ENCODE results near the gene SLC27A1. TPM values are rescaled to one million over a fixed set of nuclear protein-coding genes. Genes with fewer than 3 reads are reported as not detected.

SLC27A1 gene
- polyA plus RNA-seq, 1 of the 3 experiments (the other 2 are of a cell fraction): 15.0 TPM

GRCh38 chr19:17524651-17525050 lies 54.3 kb downstream of the SLC27A1 start (continued):
- TF ChIP-seq, protein P1, sequence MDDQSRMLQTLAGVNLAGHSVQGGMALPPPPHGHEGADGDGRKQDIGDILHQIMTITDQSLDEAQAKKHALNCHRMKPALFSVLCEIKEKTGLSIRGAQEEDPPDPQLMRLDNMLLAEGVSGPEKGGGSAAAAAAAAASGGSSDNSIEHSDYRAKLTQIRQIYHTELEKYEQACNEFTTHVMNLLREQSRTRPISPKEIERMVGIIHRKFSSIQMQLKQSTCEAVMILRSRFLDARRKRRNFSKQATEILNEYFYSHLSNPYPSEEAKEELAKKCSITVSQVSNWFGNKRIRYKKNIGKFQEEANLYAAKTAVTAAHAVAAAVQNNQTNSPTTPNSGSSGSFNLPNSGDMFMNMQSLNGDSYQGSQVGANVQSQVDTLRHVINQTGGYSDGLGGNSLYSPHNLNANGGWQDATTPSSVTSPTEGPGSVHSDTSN (IDR thresholded peaks at IDR 0.05): no peak

DNA sequence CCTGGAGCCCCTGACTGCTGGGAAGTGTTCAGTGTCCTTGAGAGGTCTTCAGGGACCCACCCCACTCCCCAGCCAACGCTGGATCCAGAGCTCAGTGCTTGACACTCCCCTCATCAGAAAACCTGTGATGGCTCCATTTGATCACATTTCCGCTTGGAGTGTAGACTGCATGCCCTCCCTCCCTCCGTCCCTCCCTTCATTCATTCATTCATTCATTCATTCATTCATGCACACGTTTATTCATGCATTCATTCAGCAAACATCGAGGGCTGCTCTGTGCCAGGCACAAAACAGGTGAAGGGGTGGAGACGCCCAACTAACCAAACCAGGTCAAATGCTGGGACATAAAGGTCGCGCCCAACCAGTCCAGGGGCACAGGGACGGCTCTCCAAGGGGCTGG lies 54.8 kb downstream of the SLC27A1 start:
- no peaks in the 10 kb centered on the region for H3K9me3 ChIP-seq
- no peaks in the 10 kb centered on the region for H4K20me1 ChIP-seq (ENCODE audit: insufficient read depth)
- H3K9me2 ChIP-seq: no peaks in the 10 kb centered on the region
- no peak overlapping the region for H3K27ac ChIP-seq (ENCODE audit: low read depth in 2 of 2, low read length in 1 of 2)
- ChIA-PET POLR2A (no interaction called here), CTCF (no interaction called here)
- no peak overlapping the region for H2AFZ ChIP-seq (ENCODE audit: low read depth)
- H3K4me3 ChIP-seq (ENCODE audit: low read depth in 2 of 2, low read length in 1 of 2): no peak overlapping the region
- DNase-seq: no peak
- no peaks in the 10 kb centered on the region for H3K27me3 ChIP-seq (ENCODE audit: insufficient read depth)
- H3K9ac ChIP-seq: no peak overlapping the region
- H3F3A ChIP-seq (replicated peaks; ENCODE audit: insufficient read depth): no peaks in the 10 kb centered on the region
- H3K4me1 ChIP-seq (ENCODE audit: control insufficient read depth in 1 of 2, insufficient read depth in 2 of 2, low read depth in 1 of 2, low read length in 1 of 2): no peaks in the 10 kb centered on the region
- TF ChIP-seq GABPA (IDR thresholded peaks at IDR 0.05; ENCODE audit: low read depth): no peak
- no peak for TF ChIP-seq CTCF (IDR thresholded peaks at IDR 0.05)
- no peak for TF ChIP-seq MXI1 (IDR thresholded peaks at IDR 0.05; ENCODE audit: low read depth, low read length)
- no peak for TF ChIP-seq MEF2A (IDR thresholded peaks at IDR 0.05; ENCODE audit: borderline replicate concordance, low read depth)
- no peak for TF ChIP-seq FOXM1 (IDR thresholded peaks at IDR 0.05; ENCODE audit: low read depth)
- no peak for TF ChIP-seq POLR2AphosphoS5 (IDR thresholded peaks at IDR 0.05; ENCODE audit: low read depth, low read length)
- TF ChIP-seq RAD21 (IDR thresholded peaks at IDR 0.05; ENCODE audit: low read length): no peak
- no peak for TF ChIP-seq ELF1 (IDR thresholded peaks at IDR 0.05)
- TF ChIP-seq CHD2 (IDR thresholded peaks at IDR 0.05; ENCODE audit: low read length, partially characterized antibody): no peak
- no peaks in the 10 kb centered on the region for H3K36me3 ChIP-seq (replicated peaks in 1 of 2; ENCODE audit: control insufficient read depth in 1 of 2, insufficient read depth in 2 of 2, low read length in 1 of 2)
- H3K4me2 ChIP-seq: no peak overlapping the region
- 48% methylated on average over 8 of the region's 9 CpGs for WGBS (ENCODE audit: low lambda C conversion rate)
- no peaks in the 10 kb centered on the region for H3K79me2 ChIP-seq (ENCODE audit: insufficient read depth)

- Histone ChIP-seq H3K36me3 (replicated peaks in 1 of 2; ENCODE audit: control insufficient read depth in 1 of 2, insufficient read depth in 2 of 2, low read length in 1 of 2) (no peaks in the 10 kb centered on the region), H3K9me3 (no peaks in the 10 kb centered on the region), H3K27ac (ENCODE audit: low read depth in 2 of 2, low read length in 1 of 2) (no peak overlapping the region), H3F3A (replicated peaks; ENCODE audit: insufficient read depth) (no peaks in the 10 kb centered on the region), H3K9me2 (no peaks in the 10 kb centered on the region), H3K9ac (no peak overlapping the region), H2AFZ (ENCODE audit: low read depth) (no peak overlapping the region), H3K27me3 (ENCODE audit: insufficient read depth) (no peaks in the 10 kb centered on the region), H3K4me2 (no peak overlapping the region), H3K4me1 (ENCODE audit: control insufficient read depth in 1 of 2, insufficient read depth in 2 of 2, low read depth in 1 of 2, low read length in 1 of 2) (no peaks in the 10 kb centered on the region), H3K4me3 (ENCODE audit: low read depth in 2 of 2, low read length in 1 of 2) (no peak overlapping the region), H3K79me2 (ENCODE audit: insufficient read depth) (no peaks in the 10 kb centered on the region), H4K20me1 (ENCODE audit: insufficient read depth) (no peaks in the 10 kb centered on the region)
- DNase-seq: no peak
- POLR2A ChIA-PET: interaction anchor here (0.6 kb wide), 1 partner anchor 15 kb away, joined by 4 read pairs; the partner anchor contains the start of gene PGLS
- 32% methylated on average over 15 of the region's 16 CpGs for WGBS (ENCODE audit: low lambda C conversion rate)
- CTCF ChIA-PET: interaction anchor here (1.1 to 1.2 kb wide), 2 partner anchors 8 to 12 kb away, joined by 3 read pairs; no protein-coding TSS in a partner anchor
- TF ChIP-seq NFIC (IDR thresholded peaks at IDR 0.05; ENCODE audit: borderline replicate concordance) (no peak), ELF1 (IDR thresholded peaks at IDR 0.05) (no peak), EP300 (IDR thresholded peaks at IDR 0.05; ENCODE audit: borderline replicate concordance in 1 of 2, low read depth in 1 of 2, low read length in 1 of 2) (no peak), RFX5 (IDR thresholded peaks at IDR 0.05; ENCODE audit: low read length) (no peak), TAF1 (IDR thresholded peaks at IDR 0.05; ENCODE audit: borderline replicate concordance, low read depth, low read length) (no peak), NRF1 (IDR thresholded peaks at IDR 0.05; ENCODE audit: low read depth, low read length) (no peak), CHD2 (IDR thresholded peaks at IDR 0.05; ENCODE audit: low read length, partially characterized antibody) (no peak), MAX (IDR thresholded peaks at IDR 0.05; ENCODE audit: low read depth) (no peak)
- TF ChIP-seq, protein P2, sequence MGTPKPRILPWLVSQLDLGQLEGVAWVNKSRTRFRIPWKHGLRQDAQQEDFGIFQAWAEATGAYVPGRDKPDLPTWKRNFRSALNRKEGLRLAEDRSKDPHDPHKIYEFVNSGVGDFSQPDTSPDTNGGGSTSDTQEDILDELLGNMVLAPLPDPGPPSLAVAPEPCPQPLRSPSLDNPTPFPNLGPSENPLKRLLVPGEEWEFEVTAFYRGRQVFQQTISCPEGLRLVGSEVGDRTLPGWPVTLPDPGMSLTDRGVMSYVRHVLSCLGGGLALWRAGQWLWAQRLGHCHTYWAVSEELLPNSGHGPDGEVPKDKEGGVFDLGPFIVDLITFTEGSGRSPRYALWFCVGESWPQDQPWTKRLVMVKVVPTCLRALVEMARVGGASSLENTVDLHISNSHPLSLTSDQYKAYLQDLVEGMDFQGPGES (IDR thresholded peaks at IDR 0.05; ENCODE audit: low read depth, low read length): no peak
- TF ChIP-seq, protein P3, sequence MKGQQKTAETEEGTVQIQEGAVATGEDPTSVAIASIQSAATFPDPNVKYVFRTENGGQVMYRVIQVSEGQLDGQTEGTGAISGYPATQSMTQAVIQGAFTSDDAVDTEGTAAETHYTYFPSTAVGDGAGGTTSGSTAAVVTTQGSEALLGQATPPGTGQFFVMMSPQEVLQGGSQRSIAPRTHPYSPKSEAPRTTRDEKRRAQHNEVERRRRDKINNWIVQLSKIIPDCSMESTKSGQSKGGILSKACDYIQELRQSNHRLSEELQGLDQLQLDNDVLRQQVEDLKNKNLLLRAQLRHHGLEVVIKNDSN (IDR thresholded peaks at IDR 0.05; ENCODE audit: borderline replicate concordance, low read depth): no peak
- TF ChIP-seq, protein P4, sequence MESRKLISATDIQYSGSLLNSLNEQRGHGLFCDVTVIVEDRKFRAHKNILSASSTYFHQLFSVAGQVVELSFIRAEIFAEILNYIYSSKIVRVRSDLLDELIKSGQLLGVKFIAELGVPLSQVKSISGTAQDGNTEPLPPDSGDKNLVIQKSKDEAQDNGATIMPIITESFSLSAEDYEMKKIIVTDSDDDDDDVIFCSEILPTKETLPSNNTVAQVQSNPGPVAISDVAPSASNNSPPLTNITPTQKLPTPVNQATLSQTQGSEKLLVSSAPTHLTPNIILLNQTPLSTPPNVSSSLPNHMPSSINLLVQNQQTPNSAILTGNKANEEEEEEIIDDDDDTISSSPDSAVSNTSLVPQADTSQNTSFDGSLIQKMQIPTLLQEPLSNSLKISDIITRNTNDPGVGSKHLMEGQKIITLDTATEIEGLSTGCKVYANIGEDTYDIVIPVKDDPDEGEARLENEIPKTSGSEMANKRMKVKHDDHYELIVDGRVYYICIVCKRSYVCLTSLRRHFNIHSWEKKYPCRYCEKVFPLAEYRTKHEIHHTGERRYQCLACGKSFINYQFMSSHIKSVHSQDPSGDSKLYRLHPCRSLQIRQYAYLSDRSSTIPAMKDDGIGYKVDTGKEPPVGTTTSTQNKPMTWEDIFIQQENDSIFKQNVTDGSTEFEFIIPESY (IDR thresholded peaks at IDR 0.05; ENCODE audit: borderline replicate concordance, low read depth): no peak
Measured at GRCh38 chr19:17526922-17527321, 56.6 kb downstream of the SLC27A1 start.
